ENCODE data around the gene CKLF. TPM values are rescaled to one million over a fixed set of nuclear protein-coding genes. Genes with fewer than 3 reads are reported as not detected.

CKLF gene
- total RNA-seq, 1 donor from 2014 or later, result 36.3 TPM

GRCh38 chr16:66528294-66528693, 24.1 kb upstream of the CKLF start:
- TF ChIP-seq, protein P1, sequence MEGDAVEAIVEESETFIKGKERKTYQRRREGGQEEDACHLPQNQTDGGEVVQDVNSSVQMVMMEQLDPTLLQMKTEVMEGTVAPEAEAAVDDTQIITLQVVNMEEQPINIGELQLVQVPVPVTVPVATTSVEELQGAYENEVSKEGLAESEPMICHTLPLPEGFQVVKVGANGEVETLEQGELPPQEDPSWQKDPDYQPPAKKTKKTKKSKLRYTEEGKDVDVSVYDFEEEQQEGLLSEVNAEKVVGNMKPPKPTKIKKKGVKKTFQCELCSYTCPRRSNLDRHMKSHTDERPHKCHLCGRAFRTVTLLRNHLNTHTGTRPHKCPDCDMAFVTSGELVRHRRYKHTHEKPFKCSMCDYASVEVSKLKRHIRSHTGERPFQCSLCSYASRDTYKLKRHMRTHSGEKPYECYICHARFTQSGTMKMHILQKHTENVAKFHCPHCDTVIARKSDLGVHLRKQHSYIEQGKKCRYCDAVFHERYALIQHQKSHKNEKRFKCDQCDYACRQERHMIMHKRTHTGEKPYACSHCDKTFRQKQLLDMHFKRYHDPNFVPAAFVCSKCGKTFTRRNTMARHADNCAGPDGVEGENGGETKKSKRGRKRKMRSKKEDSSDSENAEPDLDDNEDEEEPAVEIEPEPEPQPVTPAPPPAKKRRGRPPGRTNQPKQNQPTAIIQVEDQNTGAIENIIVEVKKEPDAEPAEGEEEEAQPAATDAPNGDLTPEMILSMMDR (conservative IDR thresholded peaks at IDR 0.05), result no peak
- H3K4me1 Mint-ChIP-seq (ENCODE audit: unreplicated experiment), result no peaks in the 10 kb centered on the region
- peaks cover 10% of the 10 kb centered on the region for H3K36me3 Mint-ChIP-seq
- no peak for DNase-seq (ENCODE audit: extremely low spot score, unreplicated experiment)
- no peak overlapping the region for H3K4me3 Mint-ChIP-seq
- H3K27ac Mint-ChIP-seq, result no peak overlapping the region
- H3K27me3 Mint-ChIP-seq, result no peaks in the 10 kb centered on the region
- no peaks in the 10 kb centered on the region for H3K9me3 Mint-ChIP-seq

DNA sequence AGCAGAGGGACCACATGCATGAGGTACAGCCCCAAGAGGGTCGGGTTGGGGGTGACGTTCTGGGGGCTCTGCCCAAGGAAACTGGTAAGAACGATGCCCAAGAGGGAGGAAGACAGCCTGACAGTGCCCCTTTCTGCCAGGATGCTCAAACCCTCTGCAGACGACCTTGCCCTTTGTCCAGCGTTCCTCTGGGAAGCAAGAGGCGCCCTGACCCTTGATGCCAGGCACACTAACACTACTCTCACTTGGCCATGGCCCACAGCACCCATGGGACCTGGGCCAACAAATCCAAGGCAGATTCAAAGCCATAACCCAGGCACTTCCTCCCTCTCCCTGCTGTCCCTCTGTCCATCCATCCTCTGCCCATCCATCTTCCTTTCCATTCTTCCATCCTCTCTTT, 22.9 kb upstream of the CKLF start:
- no peaks in the 10 kb centered on the region for H3K27me3 Mint-ChIP-seq
- no peaks in the 10 kb centered on the region for H3K9me3 Mint-ChIP-seq
- TF ChIP-seq, protein P1 (conservative IDR thresholded peaks at IDR 0.05), result no peak
- no peak for DNase-seq (ENCODE audit: extremely low spot score, unreplicated experiment)
- H3K4me1 Mint-ChIP-seq (ENCODE audit: unreplicated experiment), result no peaks in the 10 kb centered on the region
- H3K27ac Mint-ChIP-seq, result no peak overlapping the region
- no peak overlapping the region for H3K4me3 Mint-ChIP-seq
- H3K36me3 Mint-ChIP-seq, result peaks cover 13% of the 10 kb centered on the region

GRCh38 chr16:66534376-66534799, 18.0 kb upstream of the CKLF start:
- Mint-ChIP-seq H3K4me1 (ENCODE audit: unreplicated experiment) (no peaks in the 10 kb centered on the region), H3K9me3 (no peaks in the 10 kb centered on the region), H3K4me3 (no peak overlapping the region), H3K27me3 (no peaks in the 10 kb centered on the region), H3K27ac (no peak overlapping the region), H3K36me3 (peaks cover 26% of the 10 kb centered on the region)
- TF ChIP-seq, protein P1 (conservative IDR thresholded peaks at IDR 0.05), result no peak
- DNase-seq (ENCODE audit: extremely low spot score, unreplicated experiment), result no peak

- no peak overlapping the region for H3K27ac Mint-ChIP-seq
- H3K36me3 Mint-ChIP-seq, result peaks cover 19% of the 10 kb centered on the region
- no peaks in the 10 kb centered on the region for H3K27me3 Mint-ChIP-seq
- H3K4me1 Mint-ChIP-seq (ENCODE audit: unreplicated experiment), result peaks cover 3% of the 10 kb centered on the region
- no peak for DNase-seq (ENCODE audit: extremely low spot score, unreplicated experiment)
- TF ChIP-seq, protein P1 (conservative IDR thresholded peaks at IDR 0.05), result no peak
- no peak overlapping the region for H3K4me3 Mint-ChIP-seq
- no peaks in the 10 kb centered on the region for H3K9me3 Mint-ChIP-seq
These were observed 15.9 kb upstream of the CKLF start for GRCh38 chr16:66536525-66536924.

GRCh38 chr16:66537236-66537635, 15.1 kb upstream of the CKLF start:
- no peak overlapping the region for H3K4me3 Mint-ChIP-seq
- no peaks in the 10 kb centered on the region for H3K9me3 Mint-ChIP-seq
- H3K27me3 Mint-ChIP-seq, result no peaks in the 10 kb centered on the region
- TF ChIP-seq, protein P1 (conservative IDR thresholded peaks at IDR 0.05), result no peak
- H3K4me1 Mint-ChIP-seq (ENCODE audit: unreplicated experiment), result peaks cover 9% of the 10 kb centered on the region
- no peak for DNase-seq (ENCODE audit: extremely low spot score, unreplicated experiment)
- H3K36me3 Mint-ChIP-seq, result peaks cover 21% of the 10 kb centered on the region
- no peak overlapping the region for H3K27ac Mint-ChIP-seq

- Mint-ChIP-seq H3K36me3 (peaks cover 22% of the 10 kb centered on the region), H3K27ac (peak overlapping the region; percentile 19), H3K4me1 (ENCODE audit: unreplicated experiment) (peaks cover 13% of the 10 kb centered on the region), H3K9me3 (no peaks in the 10 kb centered on the region), H3K4me3 (no peak overlapping the region), H3K27me3 (no peaks in the 10 kb centered on the region)
- TF ChIP-seq, protein P1 (conservative IDR thresholded peaks at IDR 0.05), result no peak
- DNase-seq (ENCODE audit: extremely low spot score, unreplicated experiment), result no peak
These were observed 13.5 kb upstream of the CKLF start for GRCh38 chr16:66538910-66539309.

Measured in type B pancreatic cell (in vitro differentiated cells).